HepG2 (cell line): ENCODE data around the gene SLA2. TPM values are rescaled to one million over a fixed set of nuclear protein-coding genes. Genes with fewer than 3 reads are reported as not detected.

ENCODE experiments used
- ATAC-seq: fragments of 200-7000 bp; cut with Tn5 transposase; 3 replicates; pipeline ENCODE4 v1.9.1; 2020; ENCODE audit warnings: mild to moderate bottlenecking, moderate library complexity
- BruUV-seq: library from RNA; stranded (reverse); fragments of 400-500 nt; replicated peaks from 2 replicates; lab custom pipeline; 2021; lab: Mats Ljungman, UMichigan
- CTCF ChIA-PET: fragments of 300-600 bp; formaldehyde crosslinking; extraction: SDS; loops from one replicate; lab custom pipeline; 2021; ENCODE audit warnings: low total read pairs, inconsistent platforms, low intra/inter-chr PET ratio; lab: Yijun Ruan, JAX
- POLR2A ChIA-PET: fragments of 350-600 bp; sonication (Branson Sonifier 250); formaldehyde crosslinking; loops from one replicate; lab custom pipeline; 2020; ENCODE audit warnings: antibody characterized with exemption, inconsistent platforms; lab: Yijun Ruan, JAX
- DNase-seq: peaks from one replicate; pipeline ENCODE4 v3.0.0-alpha.2; 2015; ENCODE audit warnings: low spot score
- FAIRE-seq: peaks from 3 replicates; lab custom pipeline; 2011; peaks lifted over from hg19 to GRCh38; lab: Jason Lieb, UNC
- H2AFZ ChIP-seq: one replicate; pipeline ENCODE4 v1.6.1; 2011; ENCODE audit warnings: low read length, inconsistent platforms
- H3K27ac ChIP-seq: fragments of 300-600 bp; 3 replicates; pipeline ENCODE4 v1.8.0; 2011; ENCODE audit warnings: mixed run types, mild to moderate bottlenecking, mixed read lengths, low read length, inconsistent platforms; ENCODE audit not compliant: insufficient read depth; ENCODE audit errors: extremely low read length
- H3K27me3 ChIP-seq, 2 experiments: fragments of 200-600 bp in 1 of 2; 2 replicates in 1 of 2; 3 replicates in 1 of 2; pipeline versions ENCODE4 v1.6.0 to v1.8.0; 2011; ENCODE audit warnings: low read length in 2 of 2, mild to moderate bottlenecking in 2 of 2, moderate library complexity in 2 of 2, inconsistent platforms in 1 of 2; ENCODE audit not compliant: insufficient read depth in 2 of 2, control insufficient read depth in 1 of 2
- H3K36me3 ChIP-seq, 2 experiments: fragments of 200-600 bp in 1 of 2; replicated peaks in 1 of 2; 2 replicates in 1 of 2; 3 replicates in 1 of 2; pipeline versions ENCODE4 v1.5.1 to v1.8.0; 2011; ENCODE audit warnings: low read length in 2 of 2, inconsistent platforms in 1 of 2; ENCODE audit not compliant: insufficient read depth in 2 of 2, control insufficient read depth in 1 of 2
- H3K4me1 ChIP-seq: 2 replicates; pipeline ENCODE4 v1.5.1; 2012; ENCODE audit warnings: low read length, inconsistent platforms; ENCODE audit not compliant: insufficient read depth
- H3K4me2 ChIP-seq: 2 replicates; pipeline ENCODE4 v1.6.0; 2011; ENCODE audit warnings: low read depth, low read length, inconsistent platforms
- H3K4me3 ChIP-seq, 3 experiments: fragments of 200-600 bp in 1 of 3; sonication (generic), shearing (Covaris generic) in 1 of 3; replicated peaks in 1 of 3; 2 replicates each; pipeline ENCODE4 v1.5.1; 2011 to 2016; ENCODE audit warnings: low read length in 3 of 3, inconsistent platforms in 2 of 3, low read depth in 2 of 3, mild to moderate bottlenecking in 2 of 3, control low read depth in 1 of 3, mixed read lengths in 1 of 3; ENCODE audit not compliant: insufficient read depth in 1 of 3
- H3K79me2 ChIP-seq: one replicate; pipeline ENCODE4 v1.6.1; 2011; ENCODE audit warnings: low read length, inconsistent platforms; ENCODE audit not compliant: insufficient read depth
- H3K9ac ChIP-seq: 2 replicates; pipeline ENCODE4 v1.6.0; 2011; ENCODE audit warnings: mild to moderate bottlenecking, low read depth, low read length, inconsistent platforms; ENCODE audit not compliant: insufficient read depth
- H3K9me3 ChIP-seq: 2 replicates; pipeline ENCODE4 v1.5.1; 2012; ENCODE audit warnings: mild to moderate bottlenecking, low read length
- H4K20me1 ChIP-seq: 2 replicates; pipeline ENCODE4 v1.6.0; 2011; ENCODE audit warnings: inconsistent platforms, mild to moderate bottlenecking, low read length, moderate library complexity; ENCODE audit not compliant: insufficient read depth
- ARNT2 ChIP-seq: sonication (generic); formaldehyde crosslinking; IDR thresholded peaks from 2 replicates; pipeline ENCODE4 v1.8.0; 2022; ENCODE audit warnings: mild to moderate bottlenecking, low read depth, missing genetic modification reagents, moderate library complexity
- HHEX ChIP-seq: IDR thresholded peaks from 2 replicates; pipeline ENCODE4 v1.6.1; 2016; ENCODE audit warnings: control low read depth
- HMGXB3 ChIP-seq: sonication (generic); formaldehyde crosslinking; IDR thresholded peaks from 2 replicates; pipeline ENCODE4 v1.4.0; 2020; ENCODE audit warnings: missing genetic modification reagents, borderline replicate concordance
- IKZF4 ChIP-seq: sonication (generic); formaldehyde crosslinking; IDR thresholded peaks from 2 replicates; pipeline ENCODE4 v1.5.1; 2020; ENCODE audit warnings: borderline replicate concordance, mild to moderate bottlenecking, low read depth, missing genetic modification reagents; ENCODE audit errors: not compliant biosample characterization
- MEIS1 ChIP-seq: sonication (generic); formaldehyde crosslinking; IDR thresholded peaks from 2 replicates; pipeline ENCODE4 v1.9.0; 2021; ENCODE audit warnings: mild to moderate bottlenecking, missing genetic modification reagents, moderate library complexity, borderline replicate concordance
- SIX4 ChIP-seq: sonication (generic); formaldehyde crosslinking; IDR thresholded peaks from 2 replicates; pipeline ENCODE4 v1.4.0; 2020; ENCODE audit warnings: missing genetic modification reagents
- SMAD1 ChIP-seq: sonication (generic); formaldehyde crosslinking; IDR thresholded peaks from 2 replicates; pipeline ENCODE4 v1.4.0; 2020; ENCODE audit warnings: missing genetic modification reagents, low read depth, mild to moderate bottlenecking, borderline replicate concordance
- WIZ ChIP-seq: sonication (generic); formaldehyde crosslinking; IDR thresholded peaks from 2 replicates; pipeline ENCODE4 v1.5.1; 2020; ENCODE audit warnings: mild to moderate bottlenecking, missing genetic modification reagents
- ZBTB42 ChIP-seq: sonication (generic); formaldehyde crosslinking; IDR thresholded peaks from 2 replicates; pipeline ENCODE4 v1.5.0; 2020; ENCODE audit warnings: mild to moderate bottlenecking, missing genetic modification reagents
- ZMAT3 ChIP-seq: sonication (generic); formaldehyde crosslinking; conservative IDR thresholded peaks from 2 replicates; pipeline ENCODE4 v1.7.0; 2021; ENCODE audit warnings: missing genetic modification reagents
- ZNF550 ChIP-seq: sonication (generic); formaldehyde crosslinking; IDR thresholded peaks from 2 replicates; pipeline ENCODE4 v1.4.0; 2020; ENCODE audit warnings: mild to moderate bottlenecking, missing genetic modification reagents, borderline replicate concordance
- ZNF567 ChIP-seq: sonication (generic); formaldehyde crosslinking; IDR thresholded peaks from 2 replicates; pipeline ENCODE4 v1.8.1; 2023; ENCODE audit warnings: mild to moderate bottlenecking, missing genetic modification reagents, borderline replicate concordance
- ZNF784 ChIP-seq: sonication (generic); formaldehyde crosslinking; IDR thresholded peaks from 2 replicates; pipeline ENCODE4 v1.5.1; 2020; ENCODE audit warnings: missing genetic modification reagents, mild to moderate bottlenecking, borderline replicate concordance
- WGBS: methylation state at CpG from one replicate; pipeline ENCODE4 v1.1.6; 2017; ENCODE audit warnings: low lambda C conversion rate; 5-methylcytosine and 5-hydroxymethylcytosine counted together
- in situ Hi-C: cut with HindIII; loops from 2 replicates; pipeline ENCODE4 v1.10.0; 2017; ENCODE audit warnings: low pct_unique_long_range_greater_than_20kb; ENCODE audit not compliant: extremely low pct_ligation_motif_present
- intact Hi-C: fragments of 100-400 bp; cut with micrococcal nuclease; formaldehyde crosslinking; loops from one replicate; pipeline ENCODE4 v1.10.0; 2022; ENCODE audit not compliant: unreplicated experiment
- polyA plus RNA-seq, 8 experiments: library from polyadenylated mRNA; depleted of rRNA in 3 of 8; stranded (reverse) in 7 of 8; unstranded in 1 of 8; fragments of >200 nt; fragmentation: Illumina TruSeq in 4 of 8; extraction: Trizol in 4 of 8; gene quantifications; 2 replicates each; pipeline versions ENCODE4 v1.2.1 to v1.2.3, GENCODE V29; 2011 to 2016; ENCODE audit warnings: low read depth in 4 of 8, missing spikeins in 1 of 8, mixed read lengths in 1 of 8; ENCODE audit not compliant: insufficient read depth in 1 of 8
- total RNA-seq, 5 experiments: library from RNA; depleted of rRNA; stranded (reverse); fragments of >200 nt; fragmentation: Illumina TruSeq; extraction: Trizol; gene quantifications; 2 replicates each; pipeline ENCODE4 v1.2.3, GENCODE V29; 2016; ENCODE audit warnings: low read depth in 1 of 5

Gene SLA2
- total and polyA plus RNA-seq, 2 of the 13 experiments (the other 11 are each of a cell fraction or from before 2014, with no cell fraction given), result 1.6 to 3.6 TPM

GRCh38 chr20:36606158-36607066 lies 39.6 kb downstream of the SLA2 start (continued):
- 0 out of 2 replicates have a peak, but pooled peaks have one; percentile 56 for TF ChIP-seq MEIS1
- TF ChIP-seq ARNT2 (CRISPR knock-in tag), result no peak
- 0 out of 2 replicates have a peak, but pooled peaks have one; percentile 5 for TF ChIP-seq HHEX
- TF ChIP-seq ZNF784 (CRISPR knock-in tag), result no peak
- 0 out of 2 replicates have a peak, but pooled peaks have one; percentile 76 for TF ChIP-seq ZNF567 (CRISPR knock-in tag)
- TF ChIP-seq SMAD1 (CRISPR knock-in tag), result no peak
- 0 out of 2 replicates have a peak, but pooled peaks have one; percentile 32 for TF ChIP-seq ZMAT3 (CRISPR knock-in tag)
- TF ChIP-seq, all 625 proteins: peak for 119

GRCh38 chr20:36605399-36606157 lies 40.4 kb downstream of the SLA2 start, which contains the start of gene RAB5IF:
RAB5IF (plus strand) TSS chr20:36605779; CDS start chr20:36605952, 173 bp downstream.
- no peaks in the 10 kb centered on the region for H4K20me1 ChIP-seq
- DNase-seq, result peak; percentile 99
- peak within 1 kb of the TSS; percentile 81 for H3K27ac ChIP-seq
- peak within 1 kb of the TSS; percentile 70 for H2AFZ ChIP-seq
- BruUV-seq, result no TSS peak
- intact Hi-C loops, result loop anchor here (1.0 to 2.0 kb wide), 3 partner anchors 32 to 137 kb away; partner anchors contain the start of gene TGIF2
- in situ Hi-C loops, result no loop called here
- ChIA-PET CTCF (interaction anchor here (1.1 to 1.8 kb wide), 6 partner anchors 13 to 99 kb away, joined by 3 to 15 read pairs (median 6); no protein-coding TSS in a partner anchor), POLR2A (interaction anchor here (0.7 to 6.6 kb wide), 31 partner anchors 8 to 651 kb away, joined by 3 to 167 read pairs (median 5); partner anchors contain the start of genes DSN1, NDRG3, RBL1 and SCAND1)
- H3K4me3 ChIP-seq, result peak within 1 kb of the TSS; percentile 88 to 98 (median 98)
- peak within 1 kb of the TSS; percentile 98 for H3K9ac ChIP-seq
- H3K79me2 ChIP-seq, result peaks cover 28% of the 10 kb centered on the region
- H3K27me3 ChIP-seq, result no peaks in the 10 kb centered on the region; a peak in 1 of 5 replicates
- ATAC-seq, result peak; percentile 94
- peak; percentile 94 for FAIRE-seq
- H3K4me1 ChIP-seq, result peaks cover 27% of the 10 kb centered on the region
- no peaks in the 10 kb centered on the region for H3K9me3 ChIP-seq
- peak within 1 kb of the TSS; percentile 90 for H3K4me2 ChIP-seq
- WGBS, result under 1% methylated on average over 60 of the region's 90 CpGs
- H3K36me3 ChIP-seq, result peaks cover 8 to 25% of the 10 kb centered on the region in 2 experiments
- TF ChIP-seq WIZ (CRISPR knock-in tag) (peak; percentile 90; the same call in 1 of the 2 replicates), ZBTB42 (CRISPR knock-in tag) (no peak), SIX4 (CRISPR knock-in tag) (peak; percentile 73; the same call in 1 of the 2 replicates), ZNF550 (peak; percentile 98; the same call in 1 of the 2 replicates), IKZF4 (CRISPR knock-in tag) (peak; percentile 90), HMGXB3 (CRISPR knock-in tag) (peak; percentile 97)
